GM12878 (cell line): ENCODE data around the gene POU2AF2. TPM values are rescaled to one million over a fixed set of nuclear protein-coding genes. Genes with fewer than 3 reads are reported as not detected.

Source experiments
- ATAC-seq: fragments of 200-7000 bp; cut with Tn5 transposase; 3 replicates; pipeline ENCODE4 v1.9.1; 2020; ENCODE audit warnings: mild to moderate bottlenecking, moderate library complexity
- BruUV-seq: library from RNA; stranded (reverse); fragments of 400-500 nt; replicated peaks from 2 replicates; lab custom pipeline; 2021; lab: Mats Ljungman, UMichigan
- CTCF ChIA-PET: fragments of 300-600 bp; sonication (Branson Sonifier 250); formaldehyde crosslinking; extraction: SDS; loops from one replicate; lab custom pipeline; 2021; ENCODE audit warnings: inconsistent platforms; lab: Yijun Ruan, JAX
- POLR2A ChIA-PET: fragments of 350-600 bp; formaldehyde crosslinking; extraction: SDS; loops from one replicate; lab custom pipeline; 2021; ENCODE audit warnings: inconsistent platforms; lab: Charles Lee
- RAD21 ChIA-PET: fragments of 300-600 bp; sonication (Branson Sonifier 250); formaldehyde crosslinking; loops from one replicate; lab custom pipeline; 2023; ENCODE audit warnings: antibody characterized with exemption; ENCODE audit not compliant: unreplicated experiment; lab: Charles Lee
- SMC1A ChIA-PET: fragments of 300-600 bp; sonication (Branson Sonifier 250); formaldehyde crosslinking; loops from one replicate; lab custom pipeline; 2023; ENCODE audit not compliant: unreplicated experiment, uncharacterized antibody; lab: Charles Lee
- DNase-seq: peaks from one replicate; pipeline ENCODE4 v3.0.0-alpha.2; 2011; ENCODE audit warnings: low read depth, low spot score
- FAIRE-seq: peaks from 3 replicates; lab custom pipeline; 2011; peaks lifted over from hg19 to GRCh38; lab: Jason Lieb, UNC
- H2AFZ ChIP-seq: 2 replicates; pipeline ENCODE4 v1.6.0; 2011; ENCODE audit warnings: low read depth, low read length, control low read depth; ENCODE audit not compliant: control insufficient read depth
- H3K27ac ChIP-seq: 2 replicates; pipeline ENCODE4 v1.5.1; 2011; ENCODE audit warnings: control low read depth; ENCODE audit not compliant: control insufficient read depth, insufficient read depth
- H3K27me3 ChIP-seq, 2 experiments: replicated peaks in 1 of 2; 2 replicates each; pipeline versions ENCODE4 v1.6.0 to v1.6.1; 2011; ENCODE audit warnings: low read length in 1 of 2; ENCODE audit not compliant: control insufficient read depth in 2 of 2, insufficient read depth in 2 of 2
- H3K36me3 ChIP-seq, 2 experiments: 2 replicates each; pipeline ENCODE4 v1.5.1; 2011; ENCODE audit warnings: low read length in 1 of 2; ENCODE audit not compliant: control insufficient read depth in 2 of 2, insufficient read depth in 2 of 2
- H3K4me1 ChIP-seq: 2 replicates; pipeline ENCODE4 v1.6.1; 2011; ENCODE audit warnings: mild to moderate bottlenecking, low read length, moderate library complexity, mixed read lengths; ENCODE audit not compliant: control insufficient read depth, insufficient read depth
- H3K4me2 ChIP-seq: 2 replicates; pipeline ENCODE4 v1.6.0; 2011; ENCODE audit warnings: control low read depth; ENCODE audit not compliant: control insufficient read depth, insufficient read depth
- H3K4me3 ChIP-seq: fragments of 200-600 bp; sonication (generic); 2 replicates; pipeline ENCODE4 v1.5.1; 2016
- H3K79me2 ChIP-seq: 2 replicates; pipeline ENCODE4 v1.6.0; 2011; ENCODE audit warnings: low read length; ENCODE audit not compliant: control insufficient read depth, insufficient read depth
- H3K9ac ChIP-seq: 2 replicates; pipeline ENCODE4 v1.8.0; 2011; ENCODE audit warnings: low read length, control low read depth, mixed read lengths; ENCODE audit not compliant: control insufficient read depth, insufficient read depth
- H3K9me3 ChIP-seq: replicated peaks from 3 replicates; pipeline ENCODE4 v1.5.1; 2011; ENCODE audit warnings: mild to moderate bottlenecking, low read length; ENCODE audit not compliant: control insufficient read depth, insufficient read depth
- H4K20me1 ChIP-seq: 2 replicates; pipeline ENCODE4 v1.6.0; 2011; ENCODE audit not compliant: control insufficient read depth, insufficient read depth
- HDGF ChIP-seq: fragments of 450-650 bp; IDR thresholded peaks from 2 replicates; pipeline ENCODE4 v1.6.1; 2016; ENCODE audit warnings: antibody characterized with exemption
- SIX5 ChIP-seq: IDR thresholded peaks from 2 replicates; pipeline ENCODE4 v1.6.1; 2011; ENCODE audit warnings: mild to moderate bottlenecking, low read depth, low read length, moderate library complexity; ENCODE audit not compliant: severe bottlenecking
- WGBS: methylation state at CpG from one replicate; pipeline ENCODE4 v1.1.6; 2016; ENCODE audit warnings: low lambda C conversion rate; ENCODE audit not compliant: insufficient replicate concordance, insufficient coverage; ENCODE audit errors: missing lambda C conversion rate; 5-methylcytosine and 5-hydroxymethylcytosine counted together
- in situ Hi-C: fragments of 300-500 bp; cut with MboI; formaldehyde crosslinking; loops from 9 replicates; pipeline ENCODE4 v1.14.3; 2018; ENCODE audit warnings: mixed read lengths
- intact Hi-C: fragments of 100-400 bp; cut with micrococcal nuclease; formaldehyde crosslinking; loops from one replicate; pipeline ENCODE4 v1.14.2; 2022; ENCODE audit not compliant: unreplicated experiment
- polyA plus RNA-seq, 11 experiments: library from polyadenylated mRNA; depleted of rRNA in 4 of 11; unstranded in 6 of 11; stranded (reverse) in 5 of 11; fragments of >200 nt; fragmentation: Nextera tagmentation in 4 of 11; fragmentation: Illumina TruSeq in 1 of 11; extraction: Ambion mirVana in 4 of 11; extraction: Trizol in 1 of 11; gene quantifications; 1 replicate in 1 of 11; 2 replicates in 10 of 11; pipeline versions ENCODE4 v1.2.1 to v1.2.3, GENCODE V29; 2011 to 2016; ENCODE audit warnings: inconsistent platforms in 2 of 11, missing spikeins in 2 of 11, low read depth in 1 of 11
- total RNA-seq, 4 experiments: library from RNA; depleted of rRNA in 3 of 4; stranded (reverse); fragments of >200 nt in 3 of 4; fragmentation: Illumina TruSeq in 1 of 4; extraction: Trizol in 1 of 4; gene quantifications; 2 replicates each; pipeline versions ENCODE4 v1.2.1 to v1.2.3, GENCODE V29; 2013 to 2021

The POU2AF2 gene
- total and polyA plus RNA-seq, 10 of the 15 experiments (the other 5 are each of a cell fraction or from before 2014, with no cell fraction given): not detected

GRCh38 chr11:111335549-111335948 is 90.0 kb downstream of the POU2AF2 start:
- intact Hi-C loops: no loop called here
- SMC1A ChIA-PET: interaction anchor here (1.3 kb wide), 1 partner anchor 88 kb away, joined by 3 read pairs; no protein-coding TSS in a partner anchor
- Histone ChIP-seq H3K4me2 (no peak overlapping the region), H3K9ac (no peak overlapping the region), H3K4me3 (no peak overlapping the region), H3K27me3 (no peaks in the 10 kb centered on the region), H2AFZ (no peak overlapping the region), H3K27ac (no peak overlapping the region), H3K4me1 (peaks cover 3% of the 10 kb centered on the region; the same call in 1 of the 2 replicates)
- in situ Hi-C loops: no loop called here
- no TSS peak for BruUV-seq
- POLR2A ChIA-PET: no interaction called here
- CTCF ChIA-PET: interaction anchor here (0.6 to 1.4 kb wide), 2 partner anchors 94 to 860 kb away, joined by 3 to 4 read pairs; no protein-coding TSS in a partner anchor
- DNase-seq (no peak), ATAC-seq (no peak)
- RAD21 ChIA-PET: no interaction called here
- no peak for TF ChIP-seq HDGF
- TF ChIP-seq SIX5: no peak
- TF ChIP-seq, all 136 proteins: peak for 0
- Histone ChIP-seq H3K79me2 (no peaks in the 10 kb centered on the region), H3K9me3 (peaks cover 2% of the 10 kb centered on the region; the same call in 1 of the 3 replicates), H3K36me3 (no peaks in the 10 kb centered on the region), H4K20me1 (no peaks in the 10 kb centered on the region)
- 79% methylated on average over 6 of the region's 6 CpGs for WGBS
- no peak for FAIRE-seq

Other genes starting within 250 kb of the POU2AF2 start
- 0.17 TPM in 1 of 2 replicates, not detected in the other for gene POU2AF3, start 52.8 kb downstream of the POU2AF2 start, total RNA-seq (2014; rRNA removed)
- gene POU2AF3, start 52.8 kb downstream of the POU2AF2 start, total RNA-seq (2014; rRNA removed; fragmentation: Illumina TruSeq; extraction: Trizol): not detected in 2 replicates
- not detected in 2 replicates for gene POU2AF3, start 52.8 kb downstream of the POU2AF2 start, total RNA-seq (2021)
- 0.09 TPM in 1 of 2 replicates, not detected in the other for gene POU2AF3, start 52.8 kb downstream of the POU2AF2 start, polyA plus RNA-seq (2011; rRNA removed)
- gene POU2AF3, start 52.8 kb downstream of the POU2AF2 start, polyA plus RNA-seq (2014; fragmentation: Illumina TruSeq; extraction: Trizol): not detected in 2 replicates
- gene POU2AF3, start 52.8 kb downstream of the POU2AF2 start, polyA plus RNA-seq (2014; fragmentation: Nextera tagmentation; extraction: Ambion mirVana): not detected
- not detected in 2 replicates for gene POU2AF3, start 52.8 kb downstream of the POU2AF2 start, polyA plus RNA-seq (2014; rRNA removed)
- under 1 TPM in 1 of 2 experiments, not detected in 1; 0.17 TPM for gene POU2AF3, start 52.8 kb downstream of the POU2AF2 start, polyA plus RNA-seq (2016; fragmentation: Nextera tagmentation; extraction: Ambion mirVana)
- 28.7 and 31.2 TPM in 2 replicates for gene POU2AF1, start 133.6 kb downstream of the POU2AF2 start, total RNA-seq (2014; rRNA removed)
- 31.9 and 35.1 TPM in 2 replicates for gene POU2AF1, start 133.6 kb downstream of the POU2AF2 start, total RNA-seq (2014; rRNA removed; fragmentation: Illumina TruSeq; extraction: Trizol)
- gene POU2AF1, start 133.6 kb downstream of the POU2AF2 start, total RNA-seq (2021): 165 and 169 TPM in 2 replicates
- gene POU2AF1, start 133.6 kb downstream of the POU2AF2 start, polyA plus RNA-seq (2011; rRNA removed): 34.5 and 61.7 TPM in 2 replicates
- 97.7 and 107 TPM in 2 replicates for gene POU2AF1, start 133.6 kb downstream of the POU2AF2 start, polyA plus RNA-seq (2014; fragmentation: Illumina TruSeq; extraction: Trizol)
- 10 to 100 TPM; 13.1 to 92.7 TPM for gene POU2AF1, start 133.6 kb downstream of the POU2AF2 start, polyA plus RNA-seq (2014; fragmentation: Nextera tagmentation; extraction: Ambion mirVana)
- gene POU2AF1, start 133.6 kb downstream of the POU2AF2 start, polyA plus RNA-seq (2014; rRNA removed): 93.5 and 128 TPM in 2 replicates
- 10 to 100 TPM; 71.3 to 79.7 TPM for gene POU2AF1, start 133.6 kb downstream of the POU2AF2 start, polyA plus RNA-seq (2016; fragmentation: Nextera tagmentation; extraction: Ambion mirVana)